ENCODE results near the gene UBIAD1.
A peak's percentile ranks its signal among the peaks of the same experiment; 100 is the strongest.

The UBIAD1 gene

GRCh38 chr1:11272832-11273594 is at the start of gene UBIAD1:
Gene UBIAD1, plus strand, starts transcription at chr1:11273198. Its CDS starts 334 bp downstream, at chr1:11273532.
- DNase-seq (ENCODE audit: low read depth in 1 of 2, low spot score in 1 of 2), result peak; percentile 53 to 86
- TF ChIP-seq JUND (IDR thresholded peaks at IDR 0.05; ENCODE audit: low read depth), result no peak
- in situ Hi-C loops (cut with HindIII; ENCODE audit: low pct_unique_long_range_greater_than_20kb, low sequenced_read_pairs), result no loop called here

GRCh38 chr1:11227106-11228077 is 45.6 kb upstream of the UBIAD1 start:
- TF ChIP-seq JUND (IDR thresholded peaks at IDR 0.05; ENCODE audit: low read depth), result no peak
- no peak for DNase-seq (ENCODE audit: low read depth in 1 of 2, low spot score in 1 of 2)
- in situ Hi-C loops (cut with HindIII; ENCODE audit: low pct_unique_long_range_greater_than_20kb, low sequenced_read_pairs), result no loop called here

- TF ChIP-seq JUND (IDR thresholded peaks at IDR 0.05; ENCODE audit: low read depth), result no peak
- in situ Hi-C loops (cut with HindIII; ENCODE audit: low pct_unique_long_range_greater_than_20kb, low sequenced_read_pairs), result no loop called here
- DNase-seq (ENCODE audit: low read depth in 1 of 2, low spot score in 1 of 2), result no peak
These were observed 43.8 kb upstream of the UBIAD1 start for GRCh38 chr1:11229203-11229602.

- in situ Hi-C loops (cut with HindIII; ENCODE audit: low pct_unique_long_range_greater_than_20kb, low sequenced_read_pairs), result no loop called here
- DNase-seq (ENCODE audit: low read depth in 1 of 2, low spot score in 1 of 2), result no peak
- no peak for TF ChIP-seq JUND (IDR thresholded peaks at IDR 0.05; ENCODE audit: low read depth)
These were observed 39.8 kb upstream of the UBIAD1 start for GRCh38 chr1:11233208-11233607.

- in situ Hi-C loops (cut with HindIII; ENCODE audit: low pct_unique_long_range_greater_than_20kb, low sequenced_read_pairs), result no loop called here
- TF ChIP-seq JUND (IDR thresholded peaks at IDR 0.05; ENCODE audit: low read depth), result no peak
- DNase-seq (ENCODE audit: low read depth in 1 of 2, low spot score in 1 of 2), result no peak
These were observed 35.6 kb upstream of the UBIAD1 start for GRCh38 chr1:11237356-11237755.

GRCh38 chr1:11238311-11238710 is 34.7 kb upstream of the UBIAD1 start:
- no peak for DNase-seq (ENCODE audit: low read depth in 1 of 2, low spot score in 1 of 2)
- in situ Hi-C loops (cut with HindIII; ENCODE audit: low pct_unique_long_range_greater_than_20kb, low sequenced_read_pairs), result no loop called here
- no peak for TF ChIP-seq JUND (IDR thresholded peaks at IDR 0.05; ENCODE audit: low read depth)

GRCh38 chr1:11245248-11245647 is 27.8 kb upstream of the UBIAD1 start:
- in situ Hi-C loops (cut with HindIII; ENCODE audit: low pct_unique_long_range_greater_than_20kb, low sequenced_read_pairs), result no loop called here
- no peak for TF ChIP-seq JUND (IDR thresholded peaks at IDR 0.05; ENCODE audit: low read depth)
- DNase-seq (ENCODE audit: low read depth in 1 of 2, low spot score in 1 of 2), result no peak

GRCh38 chr1:11245904-11246719 is 26.9 kb upstream of the UBIAD1 start:
- TF ChIP-seq JUND (IDR thresholded peaks at IDR 0.05; ENCODE audit: low read depth), result no peak
- DNase-seq (ENCODE audit: low read depth in 1 of 2, low spot score in 1 of 2), result no peak
- in situ Hi-C loops (cut with HindIII; ENCODE audit: low pct_unique_long_range_greater_than_20kb, low sequenced_read_pairs), result no loop called here

- DNase-seq (ENCODE audit: low read depth in 1 of 2, low spot score in 1 of 2), result no peak
- in situ Hi-C loops (cut with HindIII; ENCODE audit: low pct_unique_long_range_greater_than_20kb, low sequenced_read_pairs), result no loop called here
- TF ChIP-seq JUND (IDR thresholded peaks at IDR 0.05; ENCODE audit: low read depth), result no peak
These were observed 24.8 kb upstream of the UBIAD1 start for GRCh38 chr1:11248169-11248568.

- no peak for TF ChIP-seq JUND (IDR thresholded peaks at IDR 0.05; ENCODE audit: low read depth)
- no peak for DNase-seq (ENCODE audit: low read depth in 1 of 2, low spot score in 1 of 2)
- in situ Hi-C loops (cut with HindIII; ENCODE audit: low pct_unique_long_range_greater_than_20kb, low sequenced_read_pairs), result no loop called here
These were observed 20.5 kb upstream of the UBIAD1 start for GRCh38 chr1:11252538-11252937.

- DNase-seq (ENCODE audit: low read depth in 1 of 2, low spot score in 1 of 2), result no peak
- in situ Hi-C loops (cut with HindIII; ENCODE audit: low pct_unique_long_range_greater_than_20kb, low sequenced_read_pairs), result no loop called here
- TF ChIP-seq JUND (IDR thresholded peaks at IDR 0.05; ENCODE audit: low read depth), result no peak
These were observed 19.8 kb upstream of the UBIAD1 start for GRCh38 chr1:11253226-11253625.

- no peak for DNase-seq (ENCODE audit: low read depth in 1 of 2, low spot score in 1 of 2)
- no peak for TF ChIP-seq JUND (IDR thresholded peaks at IDR 0.05; ENCODE audit: low read depth)
- in situ Hi-C loops (cut with HindIII; ENCODE audit: low pct_unique_long_range_greater_than_20kb, low sequenced_read_pairs), result no loop called here
These were observed 16.7 kb upstream of the UBIAD1 start for GRCh38 chr1:11256299-11256698.
